ENCODE measurements around the gene ZNF536. TPM values are rescaled to one million over a fixed set of nuclear protein-coding genes. Genes with fewer than 3 reads are reported as not detected.

Gene ZNF536
- total and polyA plus RNA-seq, 2 donors from 2014 or later, result 0.19 to 0.25 TPM

GRCh38 chr19:30391554-30392551 is 19.7 kb downstream of the ZNF536 start:
- H3K4me1 ChIP-seq (ENCODE audit: control insufficient read depth in 2 of 3, insufficient read depth in 2 of 3, low read depth in 1 of 3, low read length in 3 of 3), result no peaks in the 10 kb centered on the region
- H3K27ac ChIP-seq (ENCODE audit: low read depth in 2 of 2, low read length in 2 of 2), result no peak overlapping the region
- H3K27me3 ChIP-seq (ENCODE audit: control insufficient read depth, insufficient read depth, low read length), result no peaks in the 10 kb centered on the region
- H3K36me3 ChIP-seq (ENCODE audit: control insufficient read depth in 2 of 3, insufficient read depth in 3 of 3, low read length in 3 of 3), result no peaks in the 10 kb centered on the region
- no peak for TF ChIP-seq CTCF (IDR thresholded peaks at IDR 0.05; ENCODE audit: borderline replicate concordance, extremely low read depth, insufficient read depth)
- H3K9ac ChIP-seq (ENCODE audit: low read length in 3 of 3), result no peak overlapping the region
- no peak overlapping the region for H3K4me3 ChIP-seq (ENCODE audit: low read length in 3 of 3)
- intact Hi-C loops (cut with DNase I), result no loop called here
- FAIRE-seq, result no peak
- H3K9me3 ChIP-seq (ENCODE audit: control insufficient read depth in 2 of 3, insufficient read depth in 1 of 3, low read length in 3 of 3), result no peaks in the 10 kb centered on the region
- peak in 1 of 5 donors; percentile 35 for DNase-seq

- no peak overlapping the region for H3K27ac ChIP-seq (ENCODE audit: low read depth in 2 of 2, low read length in 2 of 2)
- intact Hi-C loops (cut with DNase I), result no loop called here
- no peak overlapping the region for H3K4me3 ChIP-seq (ENCODE audit: low read length in 3 of 3)
- no peaks in the 10 kb centered on the region for H3K27me3 ChIP-seq (ENCODE audit: control insufficient read depth, insufficient read depth, low read length)
- no peak for DNase-seq
- no peak for TF ChIP-seq CTCF (IDR thresholded peaks at IDR 0.05; ENCODE audit: borderline replicate concordance, extremely low read depth, insufficient read depth)
- no peaks in the 10 kb centered on the region for H3K36me3 ChIP-seq (ENCODE audit: control insufficient read depth in 2 of 3, insufficient read depth in 3 of 3, low read length in 3 of 3)
- H3K4me1 ChIP-seq (ENCODE audit: control insufficient read depth in 2 of 3, insufficient read depth in 2 of 3, low read depth in 1 of 3, low read length in 3 of 3), result no peaks in the 10 kb centered on the region
- FAIRE-seq, result no peak
- no peaks in the 10 kb centered on the region for H3K9me3 ChIP-seq (ENCODE audit: control insufficient read depth in 2 of 3, insufficient read depth in 1 of 3, low read length in 3 of 3)
- no peak overlapping the region for H3K9ac ChIP-seq (ENCODE audit: low read length in 3 of 3)
Observed at GRCh38 chr19:30393046-30393445, 20.9 kb downstream of the ZNF536 start.

- no peak for TF ChIP-seq CTCF (IDR thresholded peaks at IDR 0.05; ENCODE audit: borderline replicate concordance, extremely low read depth, insufficient read depth)
- intact Hi-C loops (cut with DNase I), result no loop called here
- H3K4me1 ChIP-seq (ENCODE audit: control insufficient read depth in 2 of 3, insufficient read depth in 2 of 3, low read depth in 1 of 3, low read length in 3 of 3), result no peaks in the 10 kb centered on the region
- no peak overlapping the region for H3K4me3 ChIP-seq (ENCODE audit: low read length in 3 of 3)
- no peaks in the 10 kb centered on the region for H3K27me3 ChIP-seq (ENCODE audit: control insufficient read depth, insufficient read depth, low read length)
- FAIRE-seq, result no peak
- no peak overlapping the region for H3K27ac ChIP-seq (ENCODE audit: low read depth in 2 of 2, low read length in 2 of 2)
- DNase-seq, result no peak
- no peaks in the 10 kb centered on the region for H3K9me3 ChIP-seq (ENCODE audit: control insufficient read depth in 2 of 3, insufficient read depth in 1 of 3, low read length in 3 of 3)
- H3K9ac ChIP-seq (ENCODE audit: low read length in 3 of 3), result no peak overlapping the region
- H3K36me3 ChIP-seq (ENCODE audit: control insufficient read depth in 2 of 3, insufficient read depth in 3 of 3, low read length in 3 of 3), result no peaks in the 10 kb centered on the region
Observed at GRCh38 chr19:30393729-30394480, 21.7 kb downstream of the ZNF536 start.
